ENCODE measurements around the gene VILL. TPM values are rescaled to one million over a fixed set of nuclear protein-coding genes. Genes with fewer than 3 reads are reported as not detected.

The VILL gene
- total RNA-seq = 10 to 100 TPM in 5 of 6 donors, 1 to 10 TPM in 1; 5.6 to 41.9 (median 19.0) TPM

DNA sequence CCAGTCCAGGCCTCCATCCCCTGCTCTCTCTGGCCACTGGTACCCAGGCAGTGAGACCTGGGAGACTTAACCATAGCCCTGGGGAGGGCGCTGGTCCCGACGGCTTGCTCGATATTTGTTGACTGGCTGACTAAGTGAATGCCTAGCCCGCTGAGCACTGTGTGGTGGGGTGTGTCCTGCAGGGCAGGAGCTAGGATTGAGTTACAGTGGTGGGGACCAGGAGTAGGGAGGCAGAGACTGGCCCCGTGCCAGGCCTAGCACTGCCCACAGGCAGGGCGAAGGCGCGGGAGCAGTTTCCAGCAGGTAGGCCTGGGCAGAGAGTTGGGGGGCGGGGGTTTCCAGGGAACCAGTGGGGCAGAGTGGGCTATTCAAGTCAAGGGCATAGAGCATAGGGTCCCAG is at the start of gene VILL:
VILL (plus strand) TSS at position 260 of the 400 bp plus-strand sequence. CDS start 2,887 bp downstream, outside the sequence.
- H3K27ac ChIP-seq = peak within 1 kb of the TSS in 3 of 4 donors; percentile 32 to 83 (median 66)
- TF ChIP-seq POLR2AphosphoS5 (IDR thresholded peaks at IDR 0.05) (no peak), EP300 (IDR thresholded peaks at IDR 0.05) (no peak), POLR2A (IDR thresholded peaks at IDR 0.05) (peak in 1 of 4 donors; percentile 30)
- TF ChIP-seq, protein P1, sequence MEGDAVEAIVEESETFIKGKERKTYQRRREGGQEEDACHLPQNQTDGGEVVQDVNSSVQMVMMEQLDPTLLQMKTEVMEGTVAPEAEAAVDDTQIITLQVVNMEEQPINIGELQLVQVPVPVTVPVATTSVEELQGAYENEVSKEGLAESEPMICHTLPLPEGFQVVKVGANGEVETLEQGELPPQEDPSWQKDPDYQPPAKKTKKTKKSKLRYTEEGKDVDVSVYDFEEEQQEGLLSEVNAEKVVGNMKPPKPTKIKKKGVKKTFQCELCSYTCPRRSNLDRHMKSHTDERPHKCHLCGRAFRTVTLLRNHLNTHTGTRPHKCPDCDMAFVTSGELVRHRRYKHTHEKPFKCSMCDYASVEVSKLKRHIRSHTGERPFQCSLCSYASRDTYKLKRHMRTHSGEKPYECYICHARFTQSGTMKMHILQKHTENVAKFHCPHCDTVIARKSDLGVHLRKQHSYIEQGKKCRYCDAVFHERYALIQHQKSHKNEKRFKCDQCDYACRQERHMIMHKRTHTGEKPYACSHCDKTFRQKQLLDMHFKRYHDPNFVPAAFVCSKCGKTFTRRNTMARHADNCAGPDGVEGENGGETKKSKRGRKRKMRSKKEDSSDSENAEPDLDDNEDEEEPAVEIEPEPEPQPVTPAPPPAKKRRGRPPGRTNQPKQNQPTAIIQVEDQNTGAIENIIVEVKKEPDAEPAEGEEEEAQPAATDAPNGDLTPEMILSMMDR (IDR thresholded peaks at IDR 0.05) = no peak
- H3K4me3 ChIP-seq = peak within 1 kb of the TSS in 3 of 4 donors; percentile 14 to 36 (median 15)
- ATAC-seq (ENCODE audit: low FRiP score in 2 of 2) = no peak
- no peaks in the 10 kb centered on the region for H3K27me3 ChIP-seq
- peak in 1 of 2 donors; percentile 66 for DNase-seq
- no peaks in the 10 kb centered on the region for H3K36me3 ChIP-seq
- H3K4me1 ChIP-seq = peaks cover 22 to 52% (median 40%) of the 10 kb centered on the region in 4 donors
- H3K9me3 ChIP-seq = no peaks in the 10 kb centered on the region
- WGBS, 2 donors = 44 to 87% methylated on average over 5 to 7 of the region's 10 CpGs

DNA sequence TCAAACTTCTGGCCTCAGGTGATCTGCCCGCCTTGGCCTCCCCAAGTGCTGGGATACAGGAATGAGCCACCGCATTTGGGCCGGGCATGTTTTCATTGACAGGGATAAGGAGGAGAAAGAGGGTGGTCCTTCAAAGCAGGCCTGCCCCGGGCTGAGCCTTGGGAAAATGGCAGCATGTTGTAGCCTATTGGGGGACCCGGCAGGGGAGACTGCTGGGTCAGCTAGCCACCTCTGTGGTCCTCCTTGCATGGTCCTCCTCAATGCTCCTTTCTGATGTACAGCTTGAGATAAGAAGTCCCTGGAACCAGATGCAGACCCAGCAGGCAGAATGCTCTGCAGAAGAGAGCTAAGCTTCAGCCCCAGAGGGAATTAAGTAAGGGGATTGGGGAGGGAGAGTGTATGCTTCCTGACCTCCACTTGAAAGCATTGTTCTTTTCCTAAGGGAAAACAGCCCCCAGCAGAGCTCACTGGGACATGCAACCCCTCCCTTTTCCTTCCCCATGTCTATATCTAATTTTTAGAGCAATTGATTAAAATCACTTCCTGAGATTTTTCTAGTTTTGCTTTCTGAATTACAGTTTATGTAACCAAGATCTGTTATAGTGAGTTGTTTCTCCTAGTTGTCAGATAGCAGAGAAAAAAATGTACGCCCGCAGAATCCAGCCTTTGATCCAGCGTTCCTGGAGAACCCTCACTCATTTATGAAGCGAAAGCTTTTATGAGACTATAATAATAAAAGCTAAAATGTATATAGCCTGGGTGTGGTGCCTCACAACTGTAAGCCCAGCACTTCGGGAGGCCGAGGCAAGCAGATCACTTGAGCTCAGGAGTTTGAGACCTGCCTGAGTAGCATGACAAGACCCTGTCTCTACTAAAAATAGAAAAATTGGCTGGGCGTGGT is 48.7 kb upstream of the VILL start:
- Histone ChIP-seq H3K9me3 (no peaks in the 10 kb centered on the region), H3K4me1 (peaks cover 69 to 84% (median 72%) of the 10 kb centered on the region in 4 donors)

DNA sequence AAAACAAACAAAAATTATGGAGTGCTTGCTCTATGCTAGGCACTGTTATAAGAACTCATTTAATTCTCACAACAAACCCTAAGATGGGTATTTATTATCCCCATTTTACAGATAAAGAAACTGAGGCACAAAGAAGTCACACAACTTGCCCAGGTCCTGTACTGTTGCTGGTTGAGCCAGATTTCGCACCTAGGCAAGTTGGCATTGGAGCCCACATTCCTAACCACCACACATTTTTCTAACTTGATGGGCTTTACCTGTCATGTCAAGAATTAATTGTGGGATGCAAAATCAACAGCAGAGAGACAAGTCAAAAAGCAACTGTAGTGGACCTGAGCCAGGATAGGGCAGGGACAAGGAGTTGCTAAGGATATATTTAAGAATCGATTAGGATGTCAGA is 47.9 kb upstream of the VILL start:
- H3K4me1 ChIP-seq = peaks cover 66 to 80% (median 68%) of the 10 kb centered on the region in 4 donors
- H3K27ac ChIP-seq = peak overlapping the region in 3 of 4 donors; percentile 67 to 73 (median 71)
- TF ChIP-seq POLR2AphosphoS5 (IDR thresholded peaks at IDR 0.05) (no peak), POLR2A (IDR thresholded peaks at IDR 0.05) (no peak), EP300 (IDR thresholded peaks at IDR 0.05) (no peak)
- H3K9me3 ChIP-seq = no peaks in the 10 kb centered on the region
- H3K36me3 ChIP-seq = no peaks in the 10 kb centered on the region
- 83 to 95% methylated on average over 2 of the region's 2 CpGs for WGBS, 2 donors
- H3K27me3 ChIP-seq = no peaks in the 10 kb centered on the region
- H3K4me3 ChIP-seq = peak overlapping the region in 1 of 4 donors; percentile 1
- ATAC-seq (ENCODE audit: low FRiP score in 2 of 2) = no peak
- no peak for DNase-seq

More for the DNA sequence above, 48.7 kb upstream of the VILL start:
- WGBS, 2 donors = 56 to 67% methylated on average over 12 of the region's 12 CpGs
- no peaks in the 10 kb centered on the region for H3K36me3 ChIP-seq
- ATAC-seq (ENCODE audit: low FRiP score in 2 of 2) (no peak), DNase-seq (no peak)
- H3K4me3 ChIP-seq = peak overlapping the region in 1 of 4 donors; percentile 1
- H3K27ac ChIP-seq = peak overlapping the region; percentile 21 to 73 (median 69)
- H3K27me3 ChIP-seq = no peaks in the 10 kb centered on the region
- TF ChIP-seq, protein P1 (IDR thresholded peaks at IDR 0.05) = no peak
- TF ChIP-seq EP300 (IDR thresholded peaks at IDR 0.05) (no peak), POLR2A (IDR thresholded peaks at IDR 0.05) (no peak), POLR2AphosphoS5 (IDR thresholded peaks at IDR 0.05) (no peak)

DNA sequence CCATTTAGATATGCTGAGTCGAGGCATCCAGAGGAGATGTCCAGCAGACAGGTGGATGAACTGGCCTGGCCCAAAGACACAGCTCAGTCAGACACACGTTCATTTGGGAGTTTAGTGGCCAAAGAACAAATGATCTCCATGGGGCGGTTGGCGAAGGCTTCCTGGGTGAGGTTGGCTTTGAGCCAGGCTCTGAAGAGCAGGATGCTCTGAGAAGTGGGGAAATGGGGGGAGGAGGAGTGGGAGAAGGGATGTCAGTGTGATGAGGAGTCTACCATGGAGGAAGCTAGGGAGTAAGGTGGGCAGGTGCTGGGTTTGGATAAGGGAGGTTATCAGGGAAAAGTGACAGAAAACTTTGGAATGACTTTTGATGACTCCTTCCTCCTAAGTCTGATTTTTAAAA is 47.5 kb upstream of the VILL start:
- DNase-seq (no peak), ATAC-seq (ENCODE audit: low FRiP score in 2 of 2) (no peak)
- Histone ChIP-seq H3K27me3 (no peaks in the 10 kb centered on the region), H3K27ac (peak overlapping the region; percentile 10 to 73 (median 69)), H3K4me3 (no peak overlapping the region), H3K9me3 (no peaks in the 10 kb centered on the region), H3K4me1 (peaks cover 62 to 75% (median 65%) of the 10 kb centered on the region in 4 donors), H3K36me3 (no peaks in the 10 kb centered on the region)
- TF ChIP-seq POLR2A (IDR thresholded peaks at IDR 0.05) (no peak), POLR2AphosphoS5 (IDR thresholded peaks at IDR 0.05) (no peak), EP300 (IDR thresholded peaks at IDR 0.05) (no peak)
- TF ChIP-seq, protein P1 (IDR thresholded peaks at IDR 0.05) = no peak
- WGBS, 2 donors = 80 to 90% methylated on average over 4 of the region's 4 CpGs

DNA sequence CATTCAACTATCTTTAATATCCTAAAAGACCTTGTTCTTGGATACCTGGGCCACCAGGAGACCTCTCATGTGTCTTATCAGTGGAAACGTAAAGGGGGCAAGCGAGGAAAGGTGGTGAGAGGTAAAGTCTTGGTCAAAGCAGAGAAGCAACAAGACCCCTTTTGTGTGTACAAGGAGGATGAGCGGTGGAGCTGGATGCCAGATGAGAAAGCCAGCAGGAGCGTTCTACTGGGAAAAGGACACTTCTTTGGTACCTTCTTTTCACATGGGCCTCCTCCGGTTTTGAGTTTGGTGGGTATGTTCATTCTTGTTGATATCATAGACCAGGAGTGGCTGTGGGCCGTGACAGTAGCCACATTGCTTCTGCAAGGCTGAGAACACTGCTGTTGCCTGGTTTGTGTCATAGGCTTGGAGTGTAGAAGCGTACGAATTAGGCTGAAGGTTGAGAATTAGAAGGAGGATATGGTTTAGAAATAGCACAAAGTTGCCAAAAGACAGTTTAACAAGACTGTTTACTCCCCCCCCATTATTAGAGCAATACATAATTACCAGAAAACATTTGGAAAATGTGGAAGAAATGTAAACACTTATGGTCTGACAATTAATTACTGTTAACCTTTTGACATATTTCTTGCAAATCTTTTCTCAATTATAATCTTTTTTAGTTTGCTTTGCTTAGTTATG is 46.8 kb upstream of the VILL start:
- no peaks in the 10 kb centered on the region for H3K36me3 ChIP-seq
- peaks cover 59 to 72% (median 64%) of the 10 kb centered on the region in 4 donors for H3K4me1 ChIP-seq
- no peak for TF ChIP-seq POLR2AphosphoS5 (IDR thresholded peaks at IDR 0.05)
- TF ChIP-seq, protein P1 (IDR thresholded peaks at IDR 0.05) = no peak
- TF ChIP-seq POLR2A (IDR thresholded peaks at IDR 0.05) = no peak
- no peak for TF ChIP-seq EP300 (IDR thresholded peaks at IDR 0.05)
- no peaks in the 10 kb centered on the region for H3K27me3 ChIP-seq
- DNase-seq = no peak
- WGBS, 2 donors = 82 to 83% methylated on average over 8 of the region's 8 CpGs
- no peak overlapping the region for H3K4me3 ChIP-seq
- peak overlapping the region; percentile 50 to 73 (median 66) for H3K27ac ChIP-seq
- no peak for ATAC-seq (ENCODE audit: low FRiP score in 2 of 2)
- no peaks in the 10 kb centered on the region for H3K9me3 ChIP-seq

All from upper lobe of left lung (tissue), 6 donors.